Left lobe of liver (tissue), 2 donors: ENCODE results near the gene PSEN1. TPM values are rescaled to one million over a fixed set of nuclear protein-coding genes. Genes with fewer than 3 reads are reported as not detected.

Experiments
- ATAC-seq: fragments of 200-7000 bp; cut with Tn5 transposase; one replicate; pipeline ENCODE4 v1.9.1; 2020; ENCODE audit warnings: mild to moderate bottlenecking, moderate library complexity
- DNase-seq: peaks from one replicate; pipeline ENCODE4 v3.0.0-alpha.2; 2020; ENCODE audit warnings: low spot score
- total RNA-seq: library from RNA; stranded (reverse); gene quantifications from one replicate; pipeline ENCODE4 v1.2.1, GENCODE V29; 2021
- donor health status: DM: no; HTN: no; CAD: no; lungs with moderate emphysema.
- donor health status: DM: no; HTN: yes; CAD: no.

Gene PSEN1
- total RNA-seq, 1 donor from 2014 or later: 22.8 TPM

DNA sequence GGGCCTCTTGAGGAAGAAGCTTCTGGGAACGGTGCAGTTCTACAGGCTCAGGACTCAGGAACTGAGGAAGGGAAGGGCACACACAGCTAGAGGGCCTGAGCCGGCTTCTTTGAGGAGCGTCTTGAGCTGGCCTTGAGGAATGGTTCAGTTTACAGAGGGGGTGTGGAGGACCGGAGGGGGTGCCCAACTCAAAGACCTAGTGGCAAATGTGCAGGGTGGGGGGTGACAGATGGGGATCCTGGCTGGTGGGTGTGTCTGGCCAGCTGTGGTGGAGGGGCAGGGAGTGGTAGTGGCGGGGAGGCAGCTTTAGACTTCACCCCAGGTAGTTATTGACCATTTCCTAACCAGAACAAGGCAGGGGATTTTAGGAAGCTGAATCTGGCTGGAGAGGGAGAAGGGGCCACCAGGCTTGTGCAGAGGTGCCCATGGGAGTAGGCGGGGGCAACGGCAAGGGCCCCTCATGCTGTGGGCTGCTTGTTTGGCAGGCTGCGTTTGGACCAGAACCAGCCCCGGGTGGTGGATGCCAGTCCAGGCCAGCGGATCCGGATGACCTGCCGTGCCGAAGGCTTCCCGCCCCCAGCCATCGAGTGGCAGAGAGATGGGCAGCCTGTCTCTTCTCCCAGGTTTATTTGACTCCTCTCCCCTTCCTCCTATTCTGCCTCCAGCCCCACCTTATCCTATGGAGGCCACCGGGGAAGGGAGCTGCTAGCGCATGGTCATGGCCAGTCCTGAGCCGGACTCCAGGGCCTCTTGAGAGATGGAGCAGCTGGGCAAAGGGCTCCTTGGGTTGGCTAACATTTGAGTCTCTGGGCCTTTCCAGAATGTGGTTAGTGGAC, 128.8 kb downstream of the PSEN1 start:
- ATAC-seq: no peak
- DNase-seq: no peak

DNA sequence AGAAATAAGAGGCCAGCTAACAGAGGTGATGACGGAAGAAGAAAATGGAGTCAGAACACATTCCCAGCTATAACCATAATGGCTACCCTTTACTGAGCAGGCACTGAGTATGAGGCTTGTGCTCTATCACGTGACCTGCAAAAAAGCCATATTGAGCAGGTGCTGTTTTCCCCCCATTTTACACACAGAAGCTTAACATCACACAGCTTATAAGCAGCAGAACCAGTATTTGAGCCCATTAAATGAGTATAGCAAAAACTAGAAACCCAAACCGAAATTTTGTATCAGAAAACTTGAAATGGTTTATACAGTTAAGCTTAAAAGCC, 129.4 kb downstream of the PSEN1 start:
- ATAC-seq (no peak), DNase-seq (no peak)

DNA sequence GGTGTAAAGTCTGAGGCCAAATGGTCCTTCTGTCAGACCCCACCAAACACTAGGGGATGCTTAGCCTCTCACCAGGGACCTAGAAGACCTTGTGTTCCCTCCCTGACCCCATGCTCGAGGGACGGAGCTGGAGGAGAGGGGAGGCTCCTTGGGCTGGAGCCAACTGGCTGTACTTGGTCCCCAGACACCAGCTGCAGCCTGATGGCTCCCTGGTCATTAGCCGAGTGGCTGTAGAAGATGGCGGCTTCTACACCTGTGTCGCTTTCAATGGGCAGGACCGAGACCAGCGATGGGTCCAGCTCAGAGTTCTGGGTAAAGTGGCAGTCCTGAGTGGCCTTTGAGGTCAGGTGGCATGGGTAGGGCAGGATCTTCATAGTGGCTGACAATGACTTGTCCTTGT, 130.0 kb downstream of the PSEN1 start:
- no peak for ATAC-seq
- DNase-seq: no peak

DNA sequence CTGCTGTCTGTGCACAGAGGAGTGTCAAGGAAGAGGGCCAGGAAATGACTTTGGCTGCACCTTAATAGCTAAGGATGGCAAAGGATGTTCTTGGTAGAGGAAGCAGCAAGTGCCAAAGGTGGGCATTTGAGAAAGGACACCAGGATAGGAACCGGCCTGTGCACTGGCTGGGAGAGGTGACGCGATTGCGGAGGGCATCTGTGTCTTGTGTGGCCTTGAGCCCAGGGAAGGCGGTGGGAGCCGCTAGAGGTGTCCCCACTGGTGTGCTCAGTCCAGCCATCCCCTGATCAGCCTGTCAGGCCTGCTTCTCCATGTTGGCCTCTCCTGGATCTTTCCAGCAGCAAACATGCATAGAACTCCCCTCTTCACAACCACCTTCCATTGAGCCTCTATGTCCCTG, 131.2 kb downstream of the PSEN1 start:
- ATAC-seq: no peak
- DNase-seq: no peak

DNA sequence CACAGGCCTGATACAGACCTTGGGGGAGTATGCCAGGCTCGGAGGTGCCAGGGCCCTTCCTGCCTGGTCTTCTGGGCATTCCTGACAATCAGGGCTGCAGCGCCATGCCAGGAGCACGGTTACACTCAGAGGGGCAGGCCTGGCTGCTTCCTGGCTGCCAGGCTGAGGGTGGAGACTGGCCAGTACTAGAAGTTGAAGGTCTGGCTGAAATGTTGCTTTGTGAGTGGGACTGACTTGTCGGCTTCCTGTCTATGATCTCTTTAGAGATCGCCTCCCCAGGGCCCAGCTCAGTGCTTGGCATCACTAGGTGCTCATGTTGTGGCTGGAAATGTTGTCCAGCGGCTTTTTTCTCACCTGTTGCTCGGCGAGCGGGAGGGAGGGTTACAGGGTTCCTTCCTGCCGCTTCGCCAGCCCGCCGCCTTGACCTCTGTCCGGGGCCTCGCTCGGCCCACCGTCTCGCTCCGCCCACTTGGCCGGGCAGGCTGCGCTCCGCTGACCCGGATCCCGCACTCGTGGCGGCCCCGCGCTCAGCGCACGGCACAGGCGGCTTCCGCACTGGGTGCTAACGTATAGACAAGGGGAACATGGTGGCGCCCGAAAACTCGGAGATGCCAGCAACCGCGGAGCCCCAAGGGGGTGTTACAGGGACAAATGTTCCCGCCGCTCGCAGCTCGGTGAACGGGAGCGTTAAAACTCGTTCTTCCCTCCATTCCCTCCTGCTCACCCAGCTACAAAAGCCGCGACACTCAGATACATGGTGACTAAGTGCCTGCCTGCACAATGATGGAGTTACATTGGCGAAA, 133.6 kb downstream of the PSEN1 start:
- no peak for DNase-seq
- peak; percentile 71 for ATAC-seq

DNA sequence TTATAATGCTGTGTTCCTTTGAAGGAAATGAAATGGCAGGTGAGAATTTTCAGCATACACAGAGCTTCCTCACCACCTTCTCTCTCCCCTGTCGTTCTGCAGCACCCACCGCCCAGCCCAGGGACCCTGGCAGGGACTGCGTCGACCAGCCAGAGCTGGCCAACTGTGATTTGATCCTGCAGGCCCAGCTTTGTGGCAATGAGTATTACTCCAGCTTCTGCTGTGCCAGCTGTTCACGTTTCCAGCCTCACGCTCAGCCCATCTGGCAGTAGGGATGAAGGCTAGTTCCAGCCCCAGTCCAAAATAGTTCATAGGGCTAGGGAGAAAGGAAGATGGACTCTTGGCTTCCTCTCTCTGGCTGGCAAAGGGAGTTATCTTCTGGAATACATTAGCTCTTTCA, 136.1 kb downstream of the PSEN1 start:
- DNase-seq (peak; percentile 14), ATAC-seq (no peak)

Other genes starting within 250 kb of the PSEN1 start
- gene DPF3, start 242.4 kb upstream of the PSEN1 start, total RNA-seq: 5.2 TPM
- 6.4 TPM for gene DCAF4, start 210.0 kb upstream of the PSEN1 start, total RNA-seq
- 13.4 TPM for gene ZFYVE1, start 109.4 kb upstream of the PSEN1 start, total RNA-seq
- 21.7 TPM for gene RBM25, start 78.0 kb upstream of the PSEN1 start, total RNA-seq
- 1.9 TPM for gene PAPLN, start 101.0 kb downstream of the PSEN1 start, total RNA-seq